LNCaP clone FGC (cell line): ENCODE results near the gene BLCAP.

ENCODE experiments used
- DNase-seq: peaks from one replicate; pipeline ENCODE4 v3.0.0-alpha.2; 2011; ENCODE audit warnings: low read depth
- H3K4me3 ChIP-seq: 2 replicates; pipeline ENCODE4 v1.5.1; 2011; ENCODE audit warnings: mild to moderate bottlenecking, low read depth, low read length, control low read depth
- CTCF ChIP-seq: IDR thresholded peaks from 2 replicates; pipeline ENCODE4 v1.5.1; 2012; ENCODE audit warnings: mild to moderate bottlenecking; ENCODE audit not compliant: control insufficient read depth, insufficient read depth; ENCODE audit errors: extremely low read depth

The BLCAP gene

GRCh38 chr20:37501940-37502339 lies 25.7 kb downstream of the BLCAP start:
- DNase-seq = no peak
- no peak overlapping the region for H3K4me3 ChIP-seq
- no peak for TF ChIP-seq CTCF

- no peak for TF ChIP-seq CTCF
- no peak for DNase-seq
- H3K4me3 ChIP-seq = no peak overlapping the region
Measured at GRCh38 chr20:37500311-37500710, 27.4 kb downstream of the BLCAP start.

- no peak for TF ChIP-seq CTCF
- DNase-seq = no peak
- no peak overlapping the region for H3K4me3 ChIP-seq
Measured at GRCh38 chr20:37498066-37498665, 29.5 kb downstream of the BLCAP start.

- TF ChIP-seq CTCF = no peak
- no peak for DNase-seq
- no peak overlapping the region for H3K4me3 ChIP-seq
Measured at GRCh38 chr20:37494796-37495195, 32.9 kb downstream of the BLCAP start.

GRCh38 chr20:37494301-37494700 lies 33.4 kb downstream of the BLCAP start:
- no peak for TF ChIP-seq CTCF
- no peak overlapping the region for H3K4me3 ChIP-seq
- DNase-seq = no peak

GRCh38 chr20:37492945-37493344 lies 34.7 kb downstream of the BLCAP start:
- no peak for DNase-seq

More at GRCh38 chr20:37492945-37493344, 34.7 kb downstream of the BLCAP start:
- H3K4me3 ChIP-seq = no peak overlapping the region
- TF ChIP-seq CTCF = no peak
